Measurements from ENCODE around the gene CREB5.

The CREB5 gene

GRCh38 chr7:28660132-28660531 lies 247.8 kb downstream of the CREB5 start:
- H3K9ac ChIP-seq (ENCODE audit: low read depth in 1 of 2, low read length in 2 of 2), result no peak overlapping the region
- H3K27me3 ChIP-seq (ENCODE audit: control insufficient read depth in 1 of 2, insufficient read depth in 2 of 2, low read length in 2 of 2), result no peaks in the 10 kb centered on the region
- H3K4me1 ChIP-seq (ENCODE audit: control insufficient read depth in 1 of 2, insufficient read depth in 2 of 2, low read length in 2 of 2), result no peaks in the 10 kb centered on the region
- H3K9me3 ChIP-seq (ENCODE audit: control insufficient read depth in 1 of 2, low read length in 2 of 2), result peaks cover 3% of the 10 kb centered on the region in 2 donors
- H3K27ac ChIP-seq (ENCODE audit: low read depth, low read length), result no peak overlapping the region
- H3K4me3 ChIP-seq (ENCODE audit: low read depth in 1 of 2, low read length in 2 of 2), result no peak overlapping the region
- H3K36me3 ChIP-seq (ENCODE audit: control insufficient read depth in 1 of 2, insufficient read depth in 2 of 2, low read length in 2 of 2), result no peaks in the 10 kb centered on the region

DNA sequence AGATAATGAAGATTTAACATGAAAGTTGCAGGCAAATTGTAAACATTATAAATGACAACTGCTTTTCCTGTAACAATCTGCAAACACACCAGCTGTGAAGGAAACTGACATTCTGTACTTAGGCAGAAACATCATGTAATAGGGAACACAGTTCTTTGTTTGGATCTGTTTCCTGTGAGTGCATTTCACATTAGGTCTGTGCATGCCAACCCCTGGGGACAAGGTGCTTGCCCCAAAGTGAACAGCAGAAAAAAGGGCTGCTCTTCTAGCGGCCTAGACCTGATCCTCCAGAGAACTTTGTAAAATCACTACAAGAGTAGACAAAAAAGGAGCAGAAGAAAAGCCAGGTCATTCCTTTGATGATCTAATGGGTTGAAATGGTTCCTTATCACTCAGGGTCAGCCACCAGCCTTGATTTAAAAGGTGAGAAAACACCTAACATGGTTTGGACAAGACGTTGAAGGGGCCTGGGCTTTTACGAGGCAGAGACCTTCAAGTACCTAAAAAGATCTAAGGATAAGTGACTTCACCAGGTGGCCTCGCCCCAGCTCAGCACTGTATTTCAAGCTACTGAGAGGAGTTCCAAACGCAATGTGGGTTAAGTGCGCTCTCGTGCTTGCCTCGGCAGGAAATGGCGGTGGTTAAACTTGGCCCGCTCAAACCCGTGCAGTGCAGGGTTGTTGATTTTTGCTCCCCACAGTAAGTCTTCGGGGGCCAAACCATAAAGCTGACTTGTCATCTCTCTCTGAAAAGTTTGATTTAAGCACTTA lies 249.7 kb downstream of the CREB5 start:
- Histone ChIP-seq H3K9me3 (ENCODE audit: control insufficient read depth in 1 of 2, low read length in 2 of 2) (peaks cover 3% of the 10 kb centered on the region in 2 donors), H3K27me3 (ENCODE audit: control insufficient read depth in 1 of 2, insufficient read depth in 2 of 2, low read length in 2 of 2) (no peaks in the 10 kb centered on the region), H3K27ac (ENCODE audit: low read depth, low read length) (no peak overlapping the region), H3K4me1 (ENCODE audit: control insufficient read depth in 1 of 2, insufficient read depth in 2 of 2, low read length in 2 of 2) (no peaks in the 10 kb centered on the region), H3K36me3 (ENCODE audit: control insufficient read depth in 1 of 2, insufficient read depth in 2 of 2, low read length in 2 of 2) (no peaks in the 10 kb centered on the region), H3K4me3 (ENCODE audit: low read depth in 1 of 2, low read length in 2 of 2) (no peak overlapping the region), H3K9ac (ENCODE audit: low read depth in 1 of 2, low read length in 2 of 2) (no peak overlapping the region)

DNA sequence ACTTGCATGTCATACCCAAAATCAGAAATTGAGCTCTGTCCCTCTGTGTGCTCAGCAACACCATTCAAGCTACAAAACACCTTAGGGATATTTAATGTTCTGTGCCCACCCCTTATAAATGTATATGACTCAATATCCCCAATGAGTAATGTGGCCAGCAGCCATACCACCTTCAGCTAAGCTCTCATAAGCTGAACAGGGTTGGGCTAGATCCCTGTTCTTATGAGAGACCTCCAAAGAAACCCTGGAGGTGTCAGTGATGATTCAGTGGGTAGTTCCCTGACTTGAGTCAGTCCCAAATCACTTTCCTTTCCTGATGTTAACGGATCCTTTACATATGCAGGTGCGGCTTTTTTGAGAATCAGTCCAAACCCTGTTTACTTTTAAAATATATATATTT lies 253.8 kb downstream of the CREB5 start:
- no peak overlapping the region for H3K27ac ChIP-seq (ENCODE audit: low read depth, low read length)
- H3K9ac ChIP-seq (ENCODE audit: low read depth in 1 of 2, low read length in 2 of 2), result no peak overlapping the region
- no peaks in the 10 kb centered on the region for H3K4me1 ChIP-seq (ENCODE audit: control insufficient read depth in 1 of 2, insufficient read depth in 2 of 2, low read length in 2 of 2)
- no peak overlapping the region for H3K4me3 ChIP-seq (ENCODE audit: low read depth in 1 of 2, low read length in 2 of 2)
- no peaks in the 10 kb centered on the region for H3K36me3 ChIP-seq (ENCODE audit: control insufficient read depth in 1 of 2, insufficient read depth in 2 of 2, low read length in 2 of 2)
- H3K27me3 ChIP-seq (ENCODE audit: control insufficient read depth in 1 of 2, insufficient read depth in 2 of 2, low read length in 2 of 2), result no peaks in the 10 kb centered on the region
- no peaks in the 10 kb centered on the region for H3K9me3 ChIP-seq (ENCODE audit: control insufficient read depth in 1 of 2, low read length in 2 of 2)

DNA sequence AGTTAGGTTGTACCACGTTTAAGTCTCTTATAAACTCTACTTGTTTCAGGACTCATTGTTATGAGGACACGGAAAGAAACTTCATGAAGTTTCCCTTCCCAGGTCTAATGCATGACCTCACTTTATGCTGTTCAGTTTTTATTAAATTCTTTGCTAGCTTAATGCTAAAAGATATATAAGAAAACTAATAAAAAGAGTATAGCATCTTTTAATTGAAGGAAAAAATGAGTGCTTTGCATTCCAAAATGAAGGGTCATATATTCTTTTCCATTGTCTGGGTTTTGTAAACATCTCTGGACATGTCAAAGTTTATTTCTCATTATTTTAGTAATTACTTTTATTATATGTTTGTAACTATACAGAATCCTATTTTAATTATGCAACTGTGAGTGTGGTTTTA lies 255.8 kb downstream of the CREB5 start:
- Histone ChIP-seq H3K9me3 (ENCODE audit: control insufficient read depth in 1 of 2, low read length in 2 of 2) (no peaks in the 10 kb centered on the region), H3K4me1 (ENCODE audit: control insufficient read depth in 1 of 2, insufficient read depth in 2 of 2, low read length in 2 of 2) (no peaks in the 10 kb centered on the region)

DNA sequence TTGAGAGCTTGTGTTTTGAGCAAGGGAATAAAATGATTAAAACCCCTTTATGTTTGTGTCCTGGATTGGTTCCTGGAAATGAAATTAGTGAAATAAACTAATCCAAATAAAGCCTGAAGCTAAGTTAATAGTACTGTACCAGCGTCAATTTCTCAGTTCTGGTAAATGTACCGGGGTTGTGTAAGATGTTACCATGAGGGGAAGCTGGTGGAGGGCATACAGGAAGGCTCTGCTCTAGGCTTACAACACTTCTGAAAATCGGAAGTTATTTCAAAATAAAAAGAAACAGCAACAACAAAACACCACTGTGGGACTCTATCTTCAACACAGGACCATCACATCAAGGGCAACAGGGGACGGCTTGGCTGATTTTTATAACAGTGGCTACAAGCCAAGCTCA lies 257.0 kb downstream of the CREB5 start:
- Histone ChIP-seq H3K4me3 (ENCODE audit: low read depth in 1 of 2, low read length in 2 of 2) (no peak overlapping the region), H3K9me3 (ENCODE audit: control insufficient read depth in 1 of 2, low read length in 2 of 2) (no peaks in the 10 kb centered on the region), H3K4me1 (ENCODE audit: control insufficient read depth in 1 of 2, insufficient read depth in 2 of 2, low read length in 2 of 2) (no peaks in the 10 kb centered on the region), H3K27ac (ENCODE audit: low read depth, low read length) (no peak overlapping the region), H3K36me3 (ENCODE audit: control insufficient read depth in 1 of 2, insufficient read depth in 2 of 2, low read length in 2 of 2) (no peaks in the 10 kb centered on the region), H3K27me3 (ENCODE audit: control insufficient read depth in 1 of 2, insufficient read depth in 2 of 2, low read length in 2 of 2) (no peaks in the 10 kb centered on the region), H3K9ac (ENCODE audit: low read depth in 1 of 2, low read length in 2 of 2) (no peak overlapping the region)

More for the DNA sequence above, 255.8 kb downstream of the CREB5 start:
- H3K27me3 ChIP-seq (ENCODE audit: control insufficient read depth in 1 of 2, insufficient read depth in 2 of 2, low read length in 2 of 2), result no peaks in the 10 kb centered on the region
- no peak overlapping the region for H3K4me3 ChIP-seq (ENCODE audit: low read depth in 1 of 2, low read length in 2 of 2)
- H3K9ac ChIP-seq (ENCODE audit: low read depth in 1 of 2, low read length in 2 of 2), result no peak overlapping the region
- no peak overlapping the region for H3K27ac ChIP-seq (ENCODE audit: low read depth, low read length)
- no peaks in the 10 kb centered on the region for H3K36me3 ChIP-seq (ENCODE audit: control insufficient read depth in 1 of 2, insufficient read depth in 2 of 2, low read length in 2 of 2)

DNA sequence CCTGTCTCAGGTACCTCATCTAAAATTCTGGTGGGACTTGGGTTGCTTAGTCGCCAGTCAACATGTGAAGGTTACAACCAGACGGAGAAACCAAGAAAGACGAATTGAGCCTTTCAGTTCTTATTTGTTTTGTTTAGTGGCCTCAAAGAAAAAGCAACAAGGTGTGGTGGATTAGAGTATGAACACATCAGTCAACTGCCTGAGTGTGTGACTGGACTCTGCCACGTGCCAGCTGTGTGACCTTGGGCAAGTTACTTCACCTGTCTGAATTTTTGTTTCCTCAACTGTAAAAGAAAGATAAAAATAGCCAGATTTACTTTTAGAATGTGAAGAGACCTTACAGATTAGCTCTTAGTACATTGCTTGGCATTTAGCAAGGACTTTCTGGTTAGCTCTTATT lies 259.2 kb downstream of the CREB5 start:
- Histone ChIP-seq H3K36me3 (ENCODE audit: control insufficient read depth in 1 of 2, insufficient read depth in 2 of 2, low read length in 2 of 2) (no peaks in the 10 kb centered on the region), H3K4me3 (ENCODE audit: low read depth in 1 of 2, low read length in 2 of 2) (no peak overlapping the region), H3K4me1 (ENCODE audit: control insufficient read depth in 1 of 2, insufficient read depth in 2 of 2, low read length in 2 of 2) (no peaks in the 10 kb centered on the region), H3K27ac (ENCODE audit: low read depth, low read length) (no peak overlapping the region), H3K27me3 (ENCODE audit: control insufficient read depth in 1 of 2, insufficient read depth in 2 of 2, low read length in 2 of 2) (no peaks in the 10 kb centered on the region), H3K9me3 (ENCODE audit: control insufficient read depth in 1 of 2, low read length in 2 of 2) (no peaks in the 10 kb centered on the region), H3K9ac (ENCODE audit: low read depth in 1 of 2, low read length in 2 of 2) (no peak overlapping the region)

GRCh38 chr7:28672397-28672797 lies 260.1 kb downstream of the CREB5 start:
- no peaks in the 10 kb centered on the region for H3K9me3 ChIP-seq (ENCODE audit: control insufficient read depth in 1 of 2, low read length in 2 of 2)
- H3K4me3 ChIP-seq (ENCODE audit: low read depth in 1 of 2, low read length in 2 of 2), result no peak overlapping the region
- H3K27me3 ChIP-seq (ENCODE audit: control insufficient read depth in 1 of 2, insufficient read depth in 2 of 2, low read length in 2 of 2), result no peaks in the 10 kb centered on the region
- no peak overlapping the region for H3K27ac ChIP-seq (ENCODE audit: low read depth, low read length)
- no peaks in the 10 kb centered on the region for H3K4me1 ChIP-seq (ENCODE audit: control insufficient read depth in 1 of 2, insufficient read depth in 2 of 2, low read length in 2 of 2)
- H3K9ac ChIP-seq (ENCODE audit: low read depth in 1 of 2, low read length in 2 of 2), result no peak overlapping the region
- no peaks in the 10 kb centered on the region for H3K36me3 ChIP-seq (ENCODE audit: control insufficient read depth in 1 of 2, insufficient read depth in 2 of 2, low read length in 2 of 2)

DNA sequence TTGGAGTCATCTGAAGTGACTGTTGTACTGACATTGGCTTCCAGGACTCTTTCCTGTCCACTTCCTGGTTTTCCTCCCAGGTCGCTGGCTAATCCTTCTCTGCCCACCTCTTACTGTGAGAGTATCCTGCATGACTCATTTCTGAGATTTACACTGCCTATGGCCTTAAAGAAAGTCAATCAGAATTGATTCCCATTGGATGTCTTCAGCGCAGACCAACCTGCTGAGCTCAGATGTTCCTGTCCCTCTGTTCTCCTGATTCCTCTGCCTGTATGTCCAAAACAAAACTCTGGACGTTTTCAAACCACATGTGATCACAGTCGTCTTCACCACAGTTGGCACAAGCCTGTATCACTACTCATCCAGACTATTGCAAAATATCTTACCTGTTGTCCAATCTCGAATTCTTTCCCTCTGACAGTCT lies 262.1 kb downstream of the CREB5 start:
- Histone ChIP-seq H3K36me3 (ENCODE audit: control insufficient read depth in 1 of 2, insufficient read depth in 2 of 2, low read length in 2 of 2) (no peaks in the 10 kb centered on the region), H3K9me3 (ENCODE audit: control insufficient read depth in 1 of 2, low read length in 2 of 2) (no peaks in the 10 kb centered on the region), H3K4me1 (ENCODE audit: control insufficient read depth in 1 of 2, insufficient read depth in 2 of 2, low read length in 2 of 2) (no peaks in the 10 kb centered on the region), H3K4me3 (ENCODE audit: low read depth in 1 of 2, low read length in 2 of 2) (no peak overlapping the region), H3K27me3 (ENCODE audit: control insufficient read depth in 1 of 2, insufficient read depth in 2 of 2, low read length in 2 of 2) (no peaks in the 10 kb centered on the region), H3K9ac (ENCODE audit: low read depth in 1 of 2, low read length in 2 of 2) (no peak overlapping the region), H3K27ac (ENCODE audit: low read depth, low read length) (no peak overlapping the region)

- H3K9ac ChIP-seq (ENCODE audit: low read depth in 1 of 2, low read length in 2 of 2), result no peak overlapping the region
Observed at GRCh38 chr7:28675429-28675828, 263.1 kb downstream of the CREB5 start.

DNA sequence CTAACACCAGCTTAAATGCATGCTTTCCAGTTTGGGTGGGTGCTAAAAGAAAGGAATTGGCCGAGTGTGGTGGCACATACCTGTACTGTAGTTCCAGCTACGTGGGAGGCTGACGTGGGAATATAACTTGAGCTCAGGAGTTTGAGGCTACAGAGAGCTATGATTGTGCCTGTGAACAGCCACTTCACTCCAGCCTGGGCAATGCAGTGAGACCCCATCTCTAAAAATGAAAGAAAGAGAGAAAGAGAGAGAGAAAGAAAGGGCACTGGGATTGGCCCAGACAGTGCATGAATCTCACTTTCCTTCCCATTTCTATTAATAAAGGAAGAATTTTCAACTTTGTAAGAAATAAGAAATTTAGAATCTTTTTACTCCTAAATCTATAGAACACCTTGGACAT lies 265.4 kb downstream of the CREB5 start:
- Histone ChIP-seq H3K4me3 (ENCODE audit: low read depth in 1 of 2, low read length in 2 of 2) (no peak overlapping the region), H3K9ac (ENCODE audit: low read depth in 1 of 2, low read length in 2 of 2) (no peak overlapping the region)

More at GRCh38 chr7:28675429-28675828, 263.1 kb downstream of the CREB5 start:
- Histone ChIP-seq H3K36me3 (ENCODE audit: control insufficient read depth in 1 of 2, insufficient read depth in 2 of 2, low read length in 2 of 2) (no peaks in the 10 kb centered on the region), H3K4me1 (ENCODE audit: control insufficient read depth in 1 of 2, insufficient read depth in 2 of 2, low read length in 2 of 2) (no peaks in the 10 kb centered on the region), H3K27me3 (ENCODE audit: control insufficient read depth in 1 of 2, insufficient read depth in 2 of 2, low read length in 2 of 2) (no peaks in the 10 kb centered on the region), H3K27ac (ENCODE audit: low read depth, low read length) (no peak overlapping the region), H3K9me3 (ENCODE audit: control insufficient read depth in 1 of 2, low read length in 2 of 2) (no peaks in the 10 kb centered on the region), H3K4me3 (ENCODE audit: low read depth in 1 of 2, low read length in 2 of 2) (no peak overlapping the region)

More for the DNA sequence above, 265.4 kb downstream of the CREB5 start:
- no peaks in the 10 kb centered on the region for H3K27me3 ChIP-seq (ENCODE audit: control insufficient read depth in 1 of 2, insufficient read depth in 2 of 2, low read length in 2 of 2)
- H3K36me3 ChIP-seq (ENCODE audit: control insufficient read depth in 1 of 2, insufficient read depth in 2 of 2, low read length in 2 of 2), result no peaks in the 10 kb centered on the region
- no peak overlapping the region for H3K27ac ChIP-seq (ENCODE audit: low read depth, low read length)
- no peaks in the 10 kb centered on the region for H3K9me3 ChIP-seq (ENCODE audit: control insufficient read depth in 1 of 2, low read length in 2 of 2)
- H3K4me1 ChIP-seq (ENCODE audit: control insufficient read depth in 1 of 2, insufficient read depth in 2 of 2, low read length in 2 of 2), result no peaks in the 10 kb centered on the region
